Neutrophil (primary cell): ENCODE measurements around the gene ECE1.
A peak's percentile ranks its signal among the peaks of the same experiment; 100 is the strongest.
"Not testable (repeated sequence)": the region's sequence is repeated elsewhere in the genome, so short reads cannot be mapped to it uniquely, and the experiment has no call there.

Experiments used
- H3K27ac ChIP-seq: fragments of 200-600 bp; sonication (generic); 2 replicates; pipeline ENCODE4 v1.5.1; 2016; ENCODE audit warnings: mild to moderate bottlenecking, moderate library complexity
- H3K27me3 ChIP-seq: fragments of 200-600 bp; sonication (generic); 2 replicates; pipeline ENCODE4 v1.6.0; 2016; ENCODE audit warnings: mild to moderate bottlenecking
- H3K36me3 ChIP-seq: fragments of 200-600 bp; sonication (generic); 2 replicates; pipeline ENCODE4 v1.5.1; 2017
- H3K4me1 ChIP-seq, 2 experiments: fragments of 200-600 bp in 1 of 2; sonication (generic) in 1 of 2; 1 replicate in 1 of 2; 2 replicates in 1 of 2; pipeline versions ENCODE4 v1.5.1 to v1.6.1; 2013 to 2016; ENCODE audit warnings: low read depth in 1 of 2, low read length in 1 of 2, mild to moderate bottlenecking in 1 of 2, moderate library complexity in 1 of 2; ENCODE audit not compliant: control insufficient read depth in 1 of 2, insufficient read depth in 1 of 2
- H3K4me3 ChIP-seq, 2 experiments: fragments of 200-600 bp in 1 of 2; sonication (generic) in 1 of 2; 1 replicate in 1 of 2; 2 replicates in 1 of 2; pipeline ENCODE4 v1.5.1; 2013 to 2016; ENCODE audit warnings: low read depth in 1 of 2, low read length in 1 of 2, mild to moderate bottlenecking in 1 of 2, moderate library complexity in 1 of 2
- H3K9me3 ChIP-seq: fragments of 200-600 bp; sonication (generic); 2 replicates; pipeline ENCODE4 v1.5.1; 2016
- TF ChIP-seq, protein P1 (sequence below): fragments of 200-600 bp; sonication (generic); IDR thresholded peaks from 2 replicates; pipeline ENCODE4 v1.5.1; 2016; ENCODE audit warnings: antibody characterized with exemption

The ECE1 gene

DNA sequence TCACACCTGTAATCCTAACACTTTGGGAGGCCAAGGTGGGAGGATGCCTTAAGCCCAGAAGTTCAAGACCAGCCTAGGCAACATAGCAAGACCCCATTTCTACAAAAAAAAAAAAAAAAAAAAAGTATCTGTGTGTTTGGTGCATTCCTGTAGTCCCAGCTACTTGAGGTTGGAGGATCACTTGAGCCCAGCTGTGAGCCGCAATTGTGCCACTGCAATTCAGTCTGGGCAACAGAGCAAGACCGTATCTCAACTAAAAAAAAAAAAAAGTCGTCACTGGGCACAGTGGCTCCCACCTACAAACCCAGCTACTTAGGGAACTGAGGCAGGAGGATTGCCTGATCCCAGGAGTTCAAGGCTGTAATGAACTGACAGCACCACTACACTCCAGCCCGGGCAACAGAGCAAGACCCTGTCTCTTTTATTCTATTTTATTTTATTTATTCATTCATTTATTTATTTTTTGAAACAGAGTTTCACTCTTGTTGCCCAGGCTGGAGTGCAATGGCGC, 105.0 kb downstream of the ECE1 start:
- TF ChIP-seq, protein P1, sequence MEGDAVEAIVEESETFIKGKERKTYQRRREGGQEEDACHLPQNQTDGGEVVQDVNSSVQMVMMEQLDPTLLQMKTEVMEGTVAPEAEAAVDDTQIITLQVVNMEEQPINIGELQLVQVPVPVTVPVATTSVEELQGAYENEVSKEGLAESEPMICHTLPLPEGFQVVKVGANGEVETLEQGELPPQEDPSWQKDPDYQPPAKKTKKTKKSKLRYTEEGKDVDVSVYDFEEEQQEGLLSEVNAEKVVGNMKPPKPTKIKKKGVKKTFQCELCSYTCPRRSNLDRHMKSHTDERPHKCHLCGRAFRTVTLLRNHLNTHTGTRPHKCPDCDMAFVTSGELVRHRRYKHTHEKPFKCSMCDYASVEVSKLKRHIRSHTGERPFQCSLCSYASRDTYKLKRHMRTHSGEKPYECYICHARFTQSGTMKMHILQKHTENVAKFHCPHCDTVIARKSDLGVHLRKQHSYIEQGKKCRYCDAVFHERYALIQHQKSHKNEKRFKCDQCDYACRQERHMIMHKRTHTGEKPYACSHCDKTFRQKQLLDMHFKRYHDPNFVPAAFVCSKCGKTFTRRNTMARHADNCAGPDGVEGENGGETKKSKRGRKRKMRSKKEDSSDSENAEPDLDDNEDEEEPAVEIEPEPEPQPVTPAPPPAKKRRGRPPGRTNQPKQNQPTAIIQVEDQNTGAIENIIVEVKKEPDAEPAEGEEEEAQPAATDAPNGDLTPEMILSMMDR, result no peak
- Histone ChIP-seq H3K9me3 (no peaks in the 10 kb centered on the region), H3K4me1 (peaks cover 24 to 26% of the 10 kb centered on the region in 2 experiments), H3K27ac (no peak overlapping the region), H3K4me3 (no peak overlapping the region), H3K36me3 (no peaks in the 10 kb centered on the region), H3K27me3 (no peaks in the 10 kb centered on the region)

DNA sequence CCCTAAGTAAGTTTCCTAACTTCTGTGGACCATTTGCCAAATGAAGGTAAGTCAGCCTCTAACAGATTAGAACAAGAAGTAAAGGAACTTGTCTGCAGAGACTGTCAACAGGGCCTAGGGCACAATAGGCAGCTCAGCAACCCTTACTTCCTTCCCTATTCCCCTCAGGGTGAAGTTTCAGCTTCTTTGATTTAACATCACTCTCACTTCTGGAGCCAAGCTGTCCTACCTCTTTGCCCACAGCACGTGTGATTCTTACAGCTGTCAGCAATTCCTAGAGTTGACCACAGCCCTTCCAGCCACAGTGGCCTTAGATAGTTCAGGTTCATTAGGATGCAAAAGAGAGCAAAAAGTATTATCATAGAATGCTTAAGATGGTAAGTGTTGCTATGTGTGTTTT, 106.0 kb downstream of the ECE1 start:
- Histone ChIP-seq H3K27me3 (no peaks in the 10 kb centered on the region), H3K27ac (peak overlapping the region; percentile 83), H3K4me1 (peaks cover 24 to 26% of the 10 kb centered on the region in 2 experiments), H3K36me3 (no peaks in the 10 kb centered on the region), H3K9me3 (no peaks in the 10 kb centered on the region), H3K4me3 (peak overlapping the region in 1 of 2 experiments; percentile 15)
- TF ChIP-seq, protein P1, result no peak

DNA sequence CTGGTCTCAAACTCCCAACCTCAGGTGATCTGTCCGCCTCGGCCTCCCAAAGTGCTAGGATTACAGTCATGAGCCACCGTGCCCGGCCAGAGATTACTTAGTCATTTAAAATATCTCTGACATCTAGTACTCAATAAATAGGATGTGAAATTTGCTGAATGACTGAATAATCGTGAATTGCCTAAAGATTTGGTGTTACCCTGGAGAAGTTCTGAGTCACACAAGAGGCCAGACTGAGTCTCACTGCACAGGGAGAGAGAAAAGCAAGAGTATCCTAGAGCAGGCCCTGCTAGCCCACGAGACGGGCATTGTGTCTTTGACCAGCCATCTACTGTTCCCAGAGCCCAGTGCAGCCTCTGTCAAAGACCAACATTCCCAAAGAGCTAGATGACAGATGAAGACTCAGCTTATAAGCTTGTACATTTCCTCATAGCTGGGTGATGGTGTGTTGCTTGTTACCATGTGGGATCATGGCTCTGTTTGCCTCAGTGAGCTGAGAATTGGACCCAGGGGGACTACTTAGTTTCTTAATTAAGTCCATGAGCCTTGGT, 108.0 kb downstream of the ECE1 start:
- TF ChIP-seq, protein P1, result no peak
- H3K27ac ChIP-seq, result peak overlapping the region; percentile 83

DNA sequence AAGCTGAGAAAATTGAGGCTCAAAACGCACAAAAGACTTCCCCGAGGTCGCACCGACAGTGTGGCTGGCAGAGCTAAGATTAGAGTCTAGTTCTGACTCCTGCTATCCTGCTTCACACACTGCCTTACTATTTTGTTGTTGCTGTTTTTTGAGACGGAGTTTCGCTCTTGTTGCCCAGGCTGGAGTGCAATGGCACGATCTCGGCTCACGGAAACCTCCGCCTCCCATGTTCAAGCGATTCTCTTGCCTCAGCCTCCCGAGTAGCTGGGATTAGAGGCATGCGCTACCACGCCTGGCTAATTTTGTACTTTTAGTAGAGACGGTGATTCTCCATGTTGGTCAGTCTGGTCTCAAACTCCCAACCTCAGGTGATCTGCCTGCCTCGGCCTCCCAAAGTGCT, 112.0 kb downstream of the ECE1 start:
- H3K36me3 ChIP-seq, H3K27me3 ChIP-seq, H3K9me3 ChIP-seq, H3K27ac ChIP-seq, H3K4me3 ChIP-seq: not testable (repeated sequence)
- peaks cover 37 to 41% of the 10 kb centered on the region in 2 experiments for H3K4me1 ChIP-seq

More for the DNA sequence above, 108.0 kb downstream of the ECE1 start:
- Histone ChIP-seq H3K9me3 (no peaks in the 10 kb centered on the region), H3K4me1 (peaks cover 30 to 32% of the 10 kb centered on the region in 2 experiments), H3K36me3 (no peaks in the 10 kb centered on the region), H3K27me3 (no peaks in the 10 kb centered on the region), H3K4me3 (no peak overlapping the region)

DNA sequence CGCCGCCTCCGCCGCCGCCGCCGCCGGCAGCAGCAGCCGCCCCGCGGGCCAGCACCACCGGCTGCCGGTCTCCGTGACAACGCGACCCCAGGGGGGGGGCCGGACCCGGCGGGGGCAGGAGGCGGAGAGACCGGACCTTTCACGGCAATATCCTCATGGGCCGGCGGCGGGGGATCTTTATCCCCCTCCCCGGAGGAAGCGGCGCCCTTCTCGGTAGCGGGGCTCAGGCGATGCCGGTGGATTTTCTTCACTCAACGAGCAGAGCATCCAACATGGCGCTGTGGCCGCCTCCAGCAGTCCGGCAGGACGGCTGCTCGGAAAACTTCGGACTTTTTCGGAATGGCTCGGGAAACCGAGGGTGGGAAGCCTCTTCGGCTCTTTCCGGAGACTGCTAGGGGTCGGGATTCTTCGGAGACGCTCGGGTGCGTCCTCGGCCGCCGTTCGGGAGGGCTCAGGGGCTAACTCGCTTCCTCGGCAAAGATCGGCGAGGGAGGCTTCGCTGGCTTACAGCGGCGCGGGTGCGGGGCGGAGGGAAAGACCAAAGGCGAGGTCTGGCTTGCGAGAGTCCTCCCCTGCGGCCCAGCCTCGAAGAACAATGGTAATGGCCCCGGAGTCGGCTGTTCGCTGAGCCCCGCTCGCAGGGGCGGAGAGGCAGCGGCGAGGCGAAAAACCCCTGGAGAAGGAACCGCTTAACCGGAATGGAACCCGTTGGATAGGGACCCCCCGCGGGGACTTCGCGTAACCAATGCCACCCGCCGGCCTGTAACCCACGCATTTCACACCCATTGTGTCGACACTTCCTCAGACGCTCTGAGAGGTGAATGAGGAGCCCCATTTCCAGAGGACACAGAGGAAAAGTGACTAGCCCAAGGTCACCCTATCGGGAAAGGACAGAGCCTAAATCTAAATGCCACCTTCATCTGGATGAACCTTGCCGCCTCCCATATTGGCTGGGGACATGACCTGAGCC, 113.4 kb downstream of the ECE1 start, which contains the start of gene EIF4G3:
TSS of gene EIF4G3 (minus strand) at position 312 of the 970 bp plus-strand sequence. CDS start 174,155 bp downstream, outside the sequence.
- H3K4me1 ChIP-seq, result peaks cover 32 to 34% of the 10 kb centered on the region in 2 experiments
- H3K9me3 ChIP-seq, result no peaks in the 10 kb centered on the region
- peak within 1 kb of the TSS; percentile 93 to 99 for H3K4me3 ChIP-seq
- peak within 1 kb of the TSS; percentile 97 for H3K27ac ChIP-seq
- TF ChIP-seq, protein P1, result peak; percentile 52
- peaks cover 4% of the 10 kb centered on the region for H3K36me3 ChIP-seq
- no peaks in the 10 kb centered on the region for H3K27me3 ChIP-seq
